ENCODE data around the gene IMMT.
A peak's percentile ranks its signal among the peaks of the same experiment; 100 is the strongest.

IMMT gene

GRCh38 chr2:86195808-86196387 is 636 bp upstream of the IMMT start:
- DNase-seq, result no peak

GRCh38 chr2:86194751-86195054 is 559 bp downstream of the IMMT start:
- DNase-seq, result no peak

- peak; percentile 7 for DNase-seq
Measured at GRCh38 chr2:86193901-86194567, 1.2 kb downstream of the IMMT start.

- DNase-seq, result no peak
Measured at GRCh38 chr2:86189782-86190416, 5.4 kb downstream of the IMMT start.

- no peak for DNase-seq
Measured at GRCh38 chr2:86186431-86186830, 8.8 kb downstream of the IMMT start.

- no peak for DNase-seq
Measured at GRCh38 chr2:86185517-86186212, 9.6 kb downstream of the IMMT start.

- DNase-seq, result no peak
Measured at GRCh38 chr2:86176597-86176996, 18.7 kb downstream of the IMMT start.

- DNase-seq, result no peak
Measured at GRCh38 chr2:86175828-86176227, 19.4 kb downstream of the IMMT start.

- DNase-seq, result no peak
Measured at GRCh38 chr2:86174445-86174844, 20.8 kb downstream of the IMMT start.

GRCh38 chr2:86172610-86173009 is 22.7 kb downstream of the IMMT start:
- DNase-seq, result no peak

GRCh38 chr2:86171295-86171694 is 24.0 kb downstream of the IMMT start:
- DNase-seq, result no peak

- DNase-seq, result no peak
Measured at GRCh38 chr2:86170449-86170848, 24.8 kb downstream of the IMMT start.

GRCh38 chr2:86160156-86160952 is 34.9 kb downstream of the IMMT start:
- DNase-seq, result no peak

GRCh38 chr2:86158286-86158685 is 37.0 kb downstream of the IMMT start:
- no peak for DNase-seq

GRCh38 chr2:86157009-86157556 is 38.2 kb downstream of the IMMT start:
- no peak for DNase-seq

GRCh38 chr2:86150502-86150901 is 44.8 kb downstream of the IMMT start:
- no peak for DNase-seq

- no peak for DNase-seq
Measured at GRCh38 chr2:86147793-86148192, 47.5 kb downstream of the IMMT start.

- DNase-seq, result no peak
Measured at GRCh38 chr2:86143926-86144685, 51.2 kb downstream of the IMMT start.

GRCh38 chr2:86143307-86143706 is 52.0 kb downstream of the IMMT start:
- peak; percentile 60 for DNase-seq

- DNase-seq, result peak; percentile 13
Measured at GRCh38 chr2:86142436-86143257, 52.6 kb downstream of the IMMT start.

GRCh38 chr2:86140969-86141392 is 54.3 kb downstream of the IMMT start:
- no peak for DNase-seq

All from suppressor macrophage treated with lipopolysaccharide for 4 hours (primary cell).